H1 (cell line): ENCODE measurements around the gene NUP85.

Experiments
- EZH2 ChIP-seq: fragments of 200-600 bp; sonication (generic); IDR thresholded peaks from 2 replicates; pipeline ENCODE4 v1.7.1; 2012; ENCODE audit warnings: low read depth, mild to moderate bottlenecking, moderate library complexity, low read length, inconsistent platforms; ENCODE audit not compliant: severe bottlenecking
- GABPA ChIP-seq: IDR thresholded peaks from 2 replicates; pipeline ENCODE4 v1.6.1; 2011; ENCODE audit warnings: mild to moderate bottlenecking, low read length, moderate library complexity, borderline replicate concordance; ENCODE audit not compliant: insufficient read depth
- POLR2A ChIP-seq, 2 experiments: IDR thresholded peaks; 1 replicate in 1 of 2; 2 replicates in 1 of 2; pipeline ENCODE4 v1.6.1; 2011; ENCODE audit warnings: low read depth in 2 of 2, low read length in 2 of 2, mild to moderate bottlenecking in 2 of 2; ENCODE audit errors: control extremely low read depth in 1 of 2
- TCF12 ChIP-seq: IDR thresholded peaks from 2 replicates; pipeline ENCODE4 v1.6.1; 2011; ENCODE audit warnings: low read depth, mild to moderate bottlenecking, low read length
- ZNF274 ChIP-seq: IDR thresholded peaks from 2 replicates; pipeline ENCODE4 v1.7.0; 2012; ENCODE audit warnings: low read length, borderline replicate concordance; ENCODE audit errors: extremely low read depth
- TF ChIP-seq, protein P1 (sequence below), 3 experiments: IDR thresholded peaks; 1 replicate in 2 of 3; 2 replicates in 1 of 3; pipeline versions ENCODE4 v1.5.1 to v1.6.1; 2011; ENCODE audit warnings: low read length in 3 of 3, mild to moderate bottlenecking in 3 of 3, inconsistent platforms in 2 of 3, low read depth in 1 of 3, moderate library complexity in 1 of 3; ENCODE audit not compliant: insufficient read depth in 1 of 3; ENCODE audit errors: control extremely low read depth in 1 of 3
- TF ChIP-seq, protein P2 (sequence below): IDR thresholded peaks from 2 replicates; pipeline ENCODE4 v1.6.1; 2011; ENCODE audit warnings: low read depth, mild to moderate bottlenecking, low read length; ENCODE audit not compliant: insufficient read depth

DNA sequence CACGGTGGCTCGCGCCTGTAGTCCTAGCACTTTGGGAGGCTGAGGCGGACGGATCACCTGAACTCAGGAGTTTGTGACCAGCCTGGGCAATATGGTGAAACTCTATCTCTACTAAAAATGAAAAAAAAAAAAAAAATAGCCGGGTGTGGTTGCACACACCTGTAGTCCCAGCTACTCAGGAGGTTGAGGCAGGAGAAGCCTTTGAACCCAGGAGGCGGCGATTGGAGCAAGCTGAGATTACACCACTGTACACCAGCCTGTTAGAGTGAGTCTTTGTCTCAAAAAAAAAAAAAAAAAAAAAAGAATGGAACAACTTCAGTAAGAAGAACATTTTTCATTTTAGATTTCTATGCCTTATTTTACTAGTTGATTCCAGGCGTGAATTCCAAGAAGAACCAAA is 2.7 kb downstream of the NUP85 start:
- no peak for TF ChIP-seq TCF12
- TF ChIP-seq, protein P1, sequence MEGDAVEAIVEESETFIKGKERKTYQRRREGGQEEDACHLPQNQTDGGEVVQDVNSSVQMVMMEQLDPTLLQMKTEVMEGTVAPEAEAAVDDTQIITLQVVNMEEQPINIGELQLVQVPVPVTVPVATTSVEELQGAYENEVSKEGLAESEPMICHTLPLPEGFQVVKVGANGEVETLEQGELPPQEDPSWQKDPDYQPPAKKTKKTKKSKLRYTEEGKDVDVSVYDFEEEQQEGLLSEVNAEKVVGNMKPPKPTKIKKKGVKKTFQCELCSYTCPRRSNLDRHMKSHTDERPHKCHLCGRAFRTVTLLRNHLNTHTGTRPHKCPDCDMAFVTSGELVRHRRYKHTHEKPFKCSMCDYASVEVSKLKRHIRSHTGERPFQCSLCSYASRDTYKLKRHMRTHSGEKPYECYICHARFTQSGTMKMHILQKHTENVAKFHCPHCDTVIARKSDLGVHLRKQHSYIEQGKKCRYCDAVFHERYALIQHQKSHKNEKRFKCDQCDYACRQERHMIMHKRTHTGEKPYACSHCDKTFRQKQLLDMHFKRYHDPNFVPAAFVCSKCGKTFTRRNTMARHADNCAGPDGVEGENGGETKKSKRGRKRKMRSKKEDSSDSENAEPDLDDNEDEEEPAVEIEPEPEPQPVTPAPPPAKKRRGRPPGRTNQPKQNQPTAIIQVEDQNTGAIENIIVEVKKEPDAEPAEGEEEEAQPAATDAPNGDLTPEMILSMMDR (IDR thresholded peaks at IDR 0.05; ENCODE audit: control extremely low read depth in 1 of 3, insufficient read depth in 1 of 3, low read depth in 1 of 3, low read length in 3 of 3) = no peak
- no peak for TF ChIP-seq POLR2A (IDR thresholded peaks at IDR 0.05; ENCODE audit: control extremely low read depth in 1 of 2, low read depth in 2 of 2, low read length in 2 of 2)
- TF ChIP-seq EZH2 = no peak
- TF ChIP-seq, protein P2, sequence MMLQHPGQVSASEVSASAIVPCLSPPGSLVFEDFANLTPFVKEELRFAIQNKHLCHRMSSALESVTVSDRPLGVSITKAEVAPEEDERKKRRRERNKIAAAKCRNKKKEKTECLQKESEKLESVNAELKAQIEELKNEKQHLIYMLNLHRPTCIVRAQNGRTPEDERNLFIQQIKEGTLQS = no peak
- TF ChIP-seq GABPA = no peak
- no peak for TF ChIP-seq ZNF274
